LNCaP clone FGC (cell line): Measurements from ENCODE around the gene C2CD3.

Experiments used
- DNase-seq: peaks from one replicate; pipeline ENCODE4 v3.0.0-alpha.2; 2011; ENCODE audit warnings: low read depth
- H3K4me3 ChIP-seq: 2 replicates; pipeline ENCODE4 v1.5.1; 2011; ENCODE audit warnings: mild to moderate bottlenecking, low read depth, low read length, control low read depth
- TF ChIP-seq, protein P1 (sequence below): IDR thresholded peaks from 2 replicates; pipeline ENCODE4 v1.5.1; 2012; ENCODE audit warnings: mild to moderate bottlenecking; ENCODE audit not compliant: control insufficient read depth, insufficient read depth; ENCODE audit errors: extremely low read depth

Gene C2CD3

DNA sequence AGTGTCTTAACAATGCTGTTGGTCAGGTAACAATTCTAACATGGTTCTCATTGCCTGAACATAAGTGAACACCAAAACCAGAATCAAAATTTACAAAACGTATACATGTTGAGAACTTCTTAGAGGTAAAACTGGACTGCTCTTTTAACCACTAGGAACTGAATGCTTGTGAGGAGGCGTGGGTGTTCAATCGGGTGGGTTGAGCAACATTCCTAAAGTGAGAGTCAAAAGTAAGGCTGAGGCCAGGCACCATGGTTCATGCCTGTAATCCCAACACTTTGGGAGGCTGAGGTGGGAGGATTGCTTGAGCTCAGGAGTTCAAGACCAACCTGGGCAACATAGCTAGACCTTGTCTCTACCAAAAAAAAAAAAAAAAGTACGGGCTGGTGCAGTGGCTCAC is 11.8 kb upstream of the C2CD3 start:
- H3K4me3 ChIP-seq, result no peak overlapping the region
- DNase-seq, result no peak
- TF ChIP-seq, protein P1, sequence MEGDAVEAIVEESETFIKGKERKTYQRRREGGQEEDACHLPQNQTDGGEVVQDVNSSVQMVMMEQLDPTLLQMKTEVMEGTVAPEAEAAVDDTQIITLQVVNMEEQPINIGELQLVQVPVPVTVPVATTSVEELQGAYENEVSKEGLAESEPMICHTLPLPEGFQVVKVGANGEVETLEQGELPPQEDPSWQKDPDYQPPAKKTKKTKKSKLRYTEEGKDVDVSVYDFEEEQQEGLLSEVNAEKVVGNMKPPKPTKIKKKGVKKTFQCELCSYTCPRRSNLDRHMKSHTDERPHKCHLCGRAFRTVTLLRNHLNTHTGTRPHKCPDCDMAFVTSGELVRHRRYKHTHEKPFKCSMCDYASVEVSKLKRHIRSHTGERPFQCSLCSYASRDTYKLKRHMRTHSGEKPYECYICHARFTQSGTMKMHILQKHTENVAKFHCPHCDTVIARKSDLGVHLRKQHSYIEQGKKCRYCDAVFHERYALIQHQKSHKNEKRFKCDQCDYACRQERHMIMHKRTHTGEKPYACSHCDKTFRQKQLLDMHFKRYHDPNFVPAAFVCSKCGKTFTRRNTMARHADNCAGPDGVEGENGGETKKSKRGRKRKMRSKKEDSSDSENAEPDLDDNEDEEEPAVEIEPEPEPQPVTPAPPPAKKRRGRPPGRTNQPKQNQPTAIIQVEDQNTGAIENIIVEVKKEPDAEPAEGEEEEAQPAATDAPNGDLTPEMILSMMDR, result no peak

DNA sequence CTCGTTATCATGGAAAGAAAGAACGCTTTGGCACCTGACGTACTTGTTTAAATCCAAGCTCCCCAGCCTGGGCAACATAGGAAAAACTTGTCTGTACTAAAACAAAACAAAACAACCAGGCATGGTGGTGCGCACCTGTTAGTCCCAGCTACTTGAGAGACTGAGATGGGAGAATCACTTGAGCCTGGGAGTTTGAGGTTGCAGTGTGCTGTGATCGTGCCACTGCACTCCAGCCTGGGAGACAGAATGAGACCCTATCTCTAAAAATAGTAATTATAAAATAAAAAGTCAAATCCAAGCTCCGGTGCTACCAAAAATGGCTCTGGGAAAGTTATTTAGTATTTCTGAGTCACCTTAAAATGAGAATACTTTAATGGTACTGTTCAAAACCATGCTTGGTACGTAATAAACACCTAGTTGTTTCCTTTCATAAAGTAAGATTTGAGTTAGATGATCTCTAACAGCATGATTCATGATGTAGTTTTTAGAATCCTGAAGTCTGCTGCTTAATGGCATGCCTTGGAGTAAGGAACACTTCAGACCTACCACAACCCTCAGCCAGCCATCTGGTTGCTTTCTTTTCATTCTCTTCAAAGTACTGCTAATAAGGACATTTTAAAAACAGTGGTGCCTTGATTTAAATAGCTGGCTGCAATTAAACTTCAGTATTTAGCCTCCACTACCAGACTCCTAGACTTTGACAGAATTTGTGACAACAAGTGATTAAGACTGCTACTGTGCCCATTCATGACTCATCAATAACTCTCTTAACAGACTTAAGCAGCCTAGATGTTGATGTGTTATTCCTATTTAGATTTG is 8.6 kb upstream of the C2CD3 start:
- DNase-seq, result no peak
- TF ChIP-seq, protein P1, result no peak
- no peak overlapping the region for H3K4me3 ChIP-seq

DNA sequence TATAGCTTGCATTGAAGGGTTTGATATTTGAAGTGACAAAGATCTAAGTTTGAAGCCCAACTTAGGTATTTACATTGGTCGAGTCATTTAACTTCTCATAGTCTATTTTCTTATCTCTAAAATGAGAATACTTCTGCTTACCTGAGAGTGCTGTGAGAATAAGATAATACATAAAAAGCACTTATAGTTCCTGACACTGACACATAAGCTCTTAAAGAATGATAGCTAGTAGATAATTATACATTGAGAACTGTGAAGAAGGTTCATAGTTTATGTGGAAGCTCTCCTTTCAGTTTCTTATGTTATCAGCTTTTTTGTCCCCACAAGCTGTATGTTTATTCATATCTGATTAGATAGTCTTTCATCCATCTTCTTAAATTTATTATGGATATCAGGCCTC is 5.1 kb upstream of the C2CD3 start:
- TF ChIP-seq, protein P1, result no peak
- no peak overlapping the region for H3K4me3 ChIP-seq
- no peak for DNase-seq

DNA sequence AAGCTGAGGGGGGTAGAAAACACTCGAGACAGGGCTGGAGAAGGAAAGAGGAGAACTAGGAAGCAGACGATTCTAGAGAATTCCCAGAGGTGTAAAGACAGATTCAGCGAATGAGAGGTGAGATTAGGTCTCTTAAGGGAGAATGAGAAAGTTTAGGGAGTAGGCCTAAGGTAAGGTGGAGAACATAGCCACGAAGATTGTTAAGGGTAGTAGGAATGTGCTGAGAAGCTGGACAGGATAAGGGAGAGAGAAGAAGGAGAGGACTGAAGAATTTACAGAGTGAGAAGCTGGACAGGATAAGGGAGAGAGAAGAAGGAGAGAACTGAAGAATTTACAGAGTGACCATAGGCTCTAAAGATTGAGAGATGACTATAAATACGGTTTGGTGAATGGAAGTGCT is 1.2 kb upstream of the C2CD3 start:
- DNase-seq, result no peak
- TF ChIP-seq, protein P1, result no peak
- H3K4me3 ChIP-seq, result peak overlapping the region; percentile 74

DNA sequence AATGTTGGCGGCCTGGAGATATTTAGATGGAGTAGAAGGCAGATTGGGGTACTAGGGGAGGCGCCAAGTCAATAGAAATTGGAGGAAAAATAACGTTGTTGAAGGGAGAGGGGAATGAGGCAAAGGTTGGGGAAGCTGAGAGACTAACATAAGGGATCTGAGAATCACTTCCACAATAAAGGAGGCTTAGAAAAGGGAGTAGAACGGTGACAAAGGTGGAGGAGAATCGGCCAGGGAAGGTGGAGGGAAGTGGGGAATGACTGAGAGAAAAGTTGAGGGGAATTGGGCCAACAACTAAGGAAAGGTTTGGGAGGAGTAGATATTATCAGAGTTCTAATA is 797 bp upstream of the C2CD3 start:
- TF ChIP-seq, protein P1, result no peak
- peak overlapping the region; percentile 74 for H3K4me3 ChIP-seq
- DNase-seq, result no peak

DNA sequence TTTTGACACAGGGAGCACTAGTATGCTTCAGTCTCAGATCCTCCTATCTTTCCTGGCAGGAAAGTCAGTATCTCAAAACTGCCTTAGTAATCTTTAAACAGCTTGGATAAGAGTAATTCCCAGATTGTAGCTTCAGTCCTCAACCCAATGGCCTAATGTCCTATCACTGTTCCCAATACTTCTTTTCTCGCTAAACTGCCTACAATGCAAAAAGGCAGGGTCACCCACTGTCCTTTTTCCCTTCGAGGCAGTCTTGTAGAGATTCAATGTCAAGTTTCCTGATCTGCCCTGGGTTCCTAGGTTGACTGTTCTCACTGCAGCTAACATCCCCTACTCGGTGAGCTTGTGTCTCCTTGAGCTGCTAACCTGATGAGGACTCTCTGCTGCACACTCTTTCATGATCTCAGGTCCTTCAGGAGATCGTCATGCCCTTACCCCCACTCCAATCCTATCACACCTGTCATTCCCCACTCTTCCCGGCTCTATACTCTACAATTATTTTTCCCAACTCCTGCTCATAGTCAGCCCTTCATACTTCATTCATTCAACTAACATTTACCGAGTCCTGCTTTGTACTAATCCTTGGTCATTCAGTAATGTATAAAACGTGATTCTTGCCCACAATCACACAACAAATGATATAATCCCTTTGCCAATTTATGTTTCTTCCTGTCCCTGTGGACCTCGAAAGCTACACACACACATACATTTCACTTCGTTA is 904 bp downstream of the C2CD3 start:
- TF ChIP-seq, protein P1, result no peak
- no peak for DNase-seq
- H3K4me3 ChIP-seq, result peak overlapping the region; percentile 74
